Type B pancreatic cell (in vitro differentiated cells): ENCODE measurements around the gene BAD. TPM values are rescaled to one million over a fixed set of nuclear protein-coding genes. Genes with fewer than 3 reads are reported as not detected.

Source experiments
- DNase-seq: peaks from one replicate; pipeline ENCODE4 v3.0.0; 2021; ENCODE audit warnings: mixed read lengths; ENCODE audit not compliant: unreplicated experiment; ENCODE audit errors: extremely low spot score
- H3K27ac Mint-ChIP-seq: 2 replicates; pipeline ENCODE4 v1.8.0; 2021; ENCODE audit warnings: mild to moderate bottlenecking, mixed read lengths
- H3K27me3 Mint-ChIP-seq: 2 replicates; pipeline ENCODE4 v1.8.0; 2021; ENCODE audit warnings: mixed read lengths
- H3K36me3 Mint-ChIP-seq: 2 replicates; pipeline ENCODE4 v1.8.0; 2021; ENCODE audit warnings: mixed read lengths
- H3K4me1 Mint-ChIP-seq: one replicate; pipeline ENCODE4 v1.8.0; 2021; ENCODE audit warnings: mixed read lengths; ENCODE audit not compliant: unreplicated experiment
- H3K4me3 Mint-ChIP-seq: 2 replicates; pipeline ENCODE4 v1.8.0; 2021; ENCODE audit warnings: mild to moderate bottlenecking, mixed read lengths
- H3K9me3 Mint-ChIP-seq: 2 replicates; pipeline ENCODE4 v1.8.0; 2021; ENCODE audit warnings: mixed read lengths
- CTCF ChIP-seq: fragments of 200-600 bp; sonication (generic); conservative IDR thresholded peaks from 2 replicates; pipeline ENCODE4 v1.5.0; 2021; ENCODE audit warnings: antibody characterized with exemption, mild to moderate bottlenecking
- total RNA-seq: library from RNA; stranded (reverse); gene quantifications from 2 replicates; pipeline ENCODE4 v1.2.1, GENCODE V29; 2021; ENCODE audit warnings: low replicate concordance

BAD gene
- total RNA-seq, 1 donor from 2014 or later: 48.7 TPM

GRCh38 chr11:64289002-64289564, 4.6 kb upstream of the BAD start:
- TF ChIP-seq CTCF: no peak
- Mint-ChIP-seq H3K4me1 (peaks cover 9% of the 10 kb centered on the region), H3K36me3 (peaks cover 10% of the 10 kb centered on the region), H3K27ac (no peak overlapping the region), H3K9me3 (no peaks in the 10 kb centered on the region), H3K4me3 (peak overlapping the region; percentile 44), H3K27me3 (peaks cover 41% of the 10 kb centered on the region)
- DNase-seq: no peak

DNA sequence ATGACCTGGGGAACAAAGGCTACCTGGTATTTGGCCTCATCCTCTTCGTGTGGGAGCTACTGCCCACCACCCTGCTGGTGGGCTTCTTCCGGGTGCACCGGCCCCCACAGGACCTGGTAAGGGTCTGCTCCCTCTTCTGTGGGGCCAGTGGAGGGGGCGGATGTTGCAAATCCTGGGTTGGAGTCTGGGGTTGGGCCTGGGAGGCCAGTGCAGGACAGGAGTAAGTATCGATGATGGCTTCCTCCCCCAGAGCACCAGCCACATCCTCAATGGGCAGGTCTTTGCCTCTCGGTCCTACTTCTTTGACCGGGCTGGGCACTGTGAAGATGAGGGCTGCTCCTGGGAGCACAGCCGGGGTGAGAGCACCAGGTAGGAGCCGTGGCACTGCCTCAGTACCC, 3.9 kb upstream of the BAD start:
- H3K27ac Mint-ChIP-seq: no peak overlapping the region
- H3K4me1 Mint-ChIP-seq: peaks cover 9% of the 10 kb centered on the region
- H3K27me3 Mint-ChIP-seq: peaks cover 33% of the 10 kb centered on the region
- no peak for DNase-seq
- no peak overlapping the region for H3K4me3 Mint-ChIP-seq
- H3K36me3 Mint-ChIP-seq: peaks cover 10% of the 10 kb centered on the region
- H3K9me3 Mint-ChIP-seq: no peaks in the 10 kb centered on the region
- no peak for TF ChIP-seq CTCF

DNA sequence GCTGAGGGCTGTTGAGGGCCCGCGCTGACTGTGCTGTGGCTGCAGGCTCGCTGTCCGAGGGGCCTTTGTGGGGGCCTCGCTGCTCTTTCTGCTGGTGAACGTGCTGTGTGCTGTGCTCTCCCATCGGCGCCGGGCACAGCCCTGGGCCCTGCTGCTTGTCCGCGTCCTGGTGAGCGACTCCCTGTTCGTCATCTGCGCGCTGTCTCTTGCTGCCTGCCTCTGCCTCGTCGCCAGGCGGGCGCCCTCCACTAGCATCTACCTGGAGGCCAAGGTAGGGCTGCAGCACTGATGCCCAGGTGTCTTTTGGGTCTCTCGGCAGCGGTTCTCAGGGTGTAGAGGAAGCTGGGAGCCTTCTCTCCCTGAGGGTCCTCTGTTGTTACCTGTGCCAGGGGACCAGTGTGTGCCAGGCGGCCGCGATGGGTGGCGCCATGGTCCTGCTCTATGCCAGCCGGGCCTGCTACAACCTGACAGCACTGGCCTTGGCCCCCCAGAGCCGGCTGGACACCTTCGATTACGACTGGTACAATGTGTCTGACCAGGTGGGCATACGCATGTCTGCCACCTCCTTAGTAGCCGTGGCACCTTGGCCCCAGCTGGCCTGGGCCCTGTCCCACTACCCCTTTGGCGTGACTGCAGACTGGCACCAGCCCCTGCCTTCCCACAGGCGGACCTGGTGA, 3.3 kb upstream of the BAD start:
- no peak for TF ChIP-seq CTCF
- peaks cover 10% of the 10 kb centered on the region for H3K36me3 Mint-ChIP-seq
- H3K4me3 Mint-ChIP-seq: peak overlapping the region; percentile 69
- H3K9me3 Mint-ChIP-seq: no peaks in the 10 kb centered on the region
- peaks cover 12% of the 10 kb centered on the region for H3K4me1 Mint-ChIP-seq
- no peak overlapping the region for H3K27ac Mint-ChIP-seq
- no peak for DNase-seq
- peaks cover 28% of the 10 kb centered on the region for H3K27me3 Mint-ChIP-seq

DNA sequence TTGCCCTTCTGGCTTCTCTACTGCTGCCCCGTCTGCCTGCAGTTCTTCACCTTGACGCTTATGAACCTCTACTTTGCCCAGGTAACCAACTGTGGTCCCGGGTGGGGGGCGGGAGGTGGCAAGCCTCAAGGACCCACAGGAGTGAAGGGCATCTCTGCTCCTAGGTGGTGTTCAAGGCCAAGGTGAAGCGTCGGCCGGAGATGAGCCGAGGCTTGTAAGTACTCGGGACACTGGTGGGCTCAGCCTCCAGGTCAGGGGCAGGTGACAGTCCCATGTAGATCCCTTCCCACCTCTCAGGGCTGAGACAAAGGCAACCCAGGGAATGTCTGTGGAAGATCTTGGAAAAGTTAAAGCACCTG, 2.3 kb upstream of the BAD start:
- DNase-seq: no peak
- no peaks in the 10 kb centered on the region for H3K9me3 Mint-ChIP-seq
- TF ChIP-seq CTCF: no peak
- peaks cover 13% of the 10 kb centered on the region for H3K4me1 Mint-ChIP-seq
- H3K27ac Mint-ChIP-seq: no peak overlapping the region
- peaks cover 10% of the 10 kb centered on the region for H3K36me3 Mint-ChIP-seq
- H3K27me3 Mint-ChIP-seq: peaks cover 23% of the 10 kb centered on the region
- peak overlapping the region; percentile 86 for H3K4me3 Mint-ChIP-seq

DNA sequence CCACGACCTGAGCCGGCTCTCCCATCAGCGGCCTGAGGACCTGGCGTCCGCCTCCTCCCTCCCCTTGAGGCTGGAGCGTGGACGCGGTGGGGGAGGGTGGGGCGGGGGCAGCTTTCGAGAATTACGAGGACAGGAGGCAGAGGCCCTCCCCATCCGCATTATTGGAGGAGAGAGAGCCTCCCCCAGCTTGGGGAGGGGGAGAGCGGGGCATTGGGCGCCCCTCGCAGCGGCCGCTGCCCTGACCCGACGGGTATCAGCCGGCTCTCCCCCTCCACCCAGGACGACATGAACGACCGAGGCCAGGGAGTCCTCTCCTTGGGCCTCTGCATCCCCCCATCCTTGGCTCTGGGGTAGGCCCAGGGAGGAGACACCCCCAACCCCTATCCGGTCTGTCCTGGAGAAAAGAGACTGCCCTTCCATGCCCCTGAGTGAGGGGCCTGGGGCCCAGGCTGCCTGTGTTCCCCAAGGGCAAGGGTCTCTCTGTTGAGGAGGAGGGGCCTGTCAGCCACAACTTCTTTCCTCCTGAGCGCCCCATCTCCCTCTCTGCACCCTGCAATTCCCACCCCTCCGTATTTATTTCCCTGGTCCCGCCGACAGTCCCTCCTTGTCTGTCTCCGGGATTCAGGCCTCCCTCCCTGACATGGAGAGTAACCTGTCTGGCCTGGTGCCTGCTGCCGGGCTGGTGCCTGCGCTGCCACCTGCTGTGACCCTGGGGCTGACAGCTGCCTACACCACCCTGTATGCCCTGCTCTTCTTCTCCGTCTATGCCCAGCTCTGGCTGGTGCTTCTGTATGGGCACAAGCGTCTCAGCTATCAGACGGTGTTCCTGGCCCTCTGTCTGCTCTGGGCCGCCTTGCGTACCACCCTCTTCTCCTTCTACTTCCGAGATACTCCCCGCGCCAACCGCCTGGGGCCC, 1.7 kb upstream of the BAD start:
- Mint-ChIP-seq H3K36me3 (peaks cover 16% of the 10 kb centered on the region), H3K27me3 (peaks cover 23% of the 10 kb centered on the region), H3K4me1 (peaks cover 13% of the 10 kb centered on the region), H3K4me3 (peak overlapping the region; percentile 86), H3K27ac (peak overlapping the region; percentile 79), H3K9me3 (no peaks in the 10 kb centered on the region)
- no peak for DNase-seq
- no peak for TF ChIP-seq CTCF
